Neuronal stem cell (in vitro differentiated cells): ENCODE results near the gene LBX1. TPM values are rescaled to one million over a fixed set of nuclear protein-coding genes. Genes with fewer than 3 reads are reported as not detected.

Experiments
- DNase-seq: peaks from one replicate; pipeline ENCODE4 v3.0.0-alpha.2; 2013; ENCODE audit warnings: low spot score
- H2AFZ ChIP-seq: one replicate; pipeline ENCODE4 v1.6.1; 2013; ENCODE audit warnings: mild to moderate bottlenecking, low read length, inconsistent platforms
- H2AK5ac ChIP-seq: 2 replicates; pipeline ENCODE4 v1.6.1; 2013; ENCODE audit warnings: low read depth, mild to moderate bottlenecking, inconsistent platforms, low read length, moderate library complexity, mixed read lengths
- H2BK120ac ChIP-seq: 2 replicates; pipeline ENCODE4 v1.6.1; 2013; ENCODE audit warnings: low read depth, mild to moderate bottlenecking, inconsistent platforms, low read length, moderate library complexity, mixed read lengths
- H2BK12ac ChIP-seq: one replicate; pipeline ENCODE4 v1.6.1; 2013; ENCODE audit warnings: low read length, inconsistent platforms
- H2BK15ac ChIP-seq: 2 replicates; pipeline ENCODE4 v1.6.1; 2013; ENCODE audit warnings: mild to moderate bottlenecking, low read length, inconsistent platforms, mixed read lengths
- H2BK5ac ChIP-seq: one replicate; pipeline ENCODE4 v1.6.1; 2013; ENCODE audit warnings: inconsistent platforms, mild to moderate bottlenecking, low read length, moderate library complexity
- H3K14ac ChIP-seq: one replicate; pipeline ENCODE4 v1.6.1; 2013; ENCODE audit warnings: low read length, inconsistent platforms
- H3K18ac ChIP-seq: 2 replicates; pipeline ENCODE4 v1.6.1; 2013; ENCODE audit warnings: low read length, inconsistent platforms
- H3K23ac ChIP-seq: 2 replicates; pipeline ENCODE4 v1.6.1; 2013; ENCODE audit warnings: low read depth, mild to moderate bottlenecking, mixed read lengths, low read length, inconsistent platforms; ENCODE audit not compliant: poor library complexity
- H3K27ac ChIP-seq: replicated peaks from 3 replicates; pipeline ENCODE4 v1.5.1; 2013; ENCODE audit warnings: low read length, inconsistent platforms
- H3K27me3 ChIP-seq, 3 experiments: 2 replicates each; pipeline ENCODE4 v1.6.1; 2013; ENCODE audit warnings: low read length in 3 of 3, mild to moderate bottlenecking in 2 of 3, inconsistent platforms in 1 of 3, low read depth in 1 of 3, mixed read lengths in 1 of 3, moderate library complexity in 1 of 3; ENCODE audit not compliant: control insufficient read depth in 3 of 3, insufficient read depth in 3 of 3
- H3K36me3 ChIP-seq, 2 donors: replicated peaks in 1 of 2; 2 replicates each; pipeline ENCODE4 v1.6.1; 2013; ENCODE audit warnings: low read length in 2 of 2; ENCODE audit not compliant: control insufficient read depth in 2 of 2, insufficient read depth in 2 of 2
- H3K4ac ChIP-seq: 2 replicates; pipeline ENCODE4 v1.6.1; 2013; ENCODE audit warnings: inconsistent platforms, mild to moderate bottlenecking, low read length, moderate library complexity
- H3K4me1 ChIP-seq, 2 donors: 1 replicate in 1 of 2; 2 replicates in 1 of 2; pipeline ENCODE4 v1.6.1; 2013; ENCODE audit warnings: low read length in 2 of 2, low read depth in 1 of 2; ENCODE audit not compliant: control insufficient read depth in 2 of 2, insufficient read depth in 1 of 2
- H3K4me2 ChIP-seq: one replicate; pipeline ENCODE4 v1.6.1; 2013; ENCODE audit warnings: mild to moderate bottlenecking, low read length, inconsistent platforms; ENCODE audit not compliant: insufficient read depth, poor library complexity, severe bottlenecking
- H3K4me3 ChIP-seq, 2 donors: 2 replicates each; pipeline ENCODE4 v1.5.1; 2013; ENCODE audit warnings: low read length in 2 of 2, mild to moderate bottlenecking in 2 of 2, inconsistent platforms in 1 of 2, moderate library complexity in 1 of 2
- H3K79me1 ChIP-seq: one replicate; pipeline ENCODE4 v1.6.1; 2013; ENCODE audit warnings: low read depth, mild to moderate bottlenecking, inconsistent platforms, low read length, moderate library complexity
- H3K9ac ChIP-seq: one replicate; pipeline ENCODE4 v1.6.1; 2013; ENCODE audit warnings: mild to moderate bottlenecking, low read depth, low read length, inconsistent platforms; ENCODE audit not compliant: poor library complexity
- H3K9me3 ChIP-seq, 2 donors: replicated peaks in 1 of 2; 2 replicates each; pipeline versions ENCODE3 to v1.6.1; 2013; ENCODE audit warnings: low read length in 2 of 2, mild to moderate bottlenecking in 2 of 2, inconsistent platforms in 1 of 2, low read depth in 1 of 2, mixed read lengths in 1 of 2, moderate library complexity in 1 of 2; ENCODE audit not compliant: control insufficient read depth in 2 of 2, insufficient read depth in 1 of 2
- H4K8ac ChIP-seq: one replicate; pipeline ENCODE4 v1.6.1; 2013; ENCODE audit warnings: low read depth, mild to moderate bottlenecking, inconsistent platforms, low read length, moderate library complexity
- H4K91ac ChIP-seq: one replicate; pipeline ENCODE4 v1.6.1; 2013; ENCODE audit warnings: low read length, low read depth, mild to moderate bottlenecking, inconsistent platforms; ENCODE audit not compliant: poor library complexity
- whole genome bisulfite sequencing, 2 donors: extraction: QIAGEN DNeasy Blood & Tissue Kit; methylation state at CpG; one replicate each; pipeline ENCODE4 v1.1.7; 2013; ENCODE audit warnings: missing lambda C conversion rate in 2 of 2, mixed read lengths in 1 of 2; ENCODE audit not compliant: insufficient read length in 2 of 2, insufficient replicate concordance in 1 of 2; ENCODE audit errors: extremely low coverage in 2 of 2; 5-methylcytosine and 5-hydroxymethylcytosine counted together
- polyA plus RNA-seq, 2 experiments: library from polyadenylated mRNA; stranded (reverse); fragments of 200-250 nt; gene quantifications; one replicate each; pipeline ENCODE4 v1.2.3, GENCODE V29; 2013

The LBX1 gene, protein sequence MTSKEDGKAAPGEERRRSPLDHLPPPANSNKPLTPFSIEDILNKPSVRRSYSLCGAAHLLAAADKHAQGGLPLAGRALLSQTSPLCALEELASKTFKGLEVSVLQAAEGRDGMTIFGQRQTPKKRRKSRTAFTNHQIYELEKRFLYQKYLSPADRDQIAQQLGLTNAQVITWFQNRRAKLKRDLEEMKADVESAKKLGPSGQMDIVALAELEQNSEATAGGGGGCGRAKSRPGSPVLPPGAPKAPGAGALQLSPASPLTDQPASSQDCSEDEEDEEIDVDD
- not detected for polyA plus RNA-seq (2013, experiment 1 of 2)
- polyA plus RNA-seq (2013, experiment 2 of 2): not detected

DNA sequence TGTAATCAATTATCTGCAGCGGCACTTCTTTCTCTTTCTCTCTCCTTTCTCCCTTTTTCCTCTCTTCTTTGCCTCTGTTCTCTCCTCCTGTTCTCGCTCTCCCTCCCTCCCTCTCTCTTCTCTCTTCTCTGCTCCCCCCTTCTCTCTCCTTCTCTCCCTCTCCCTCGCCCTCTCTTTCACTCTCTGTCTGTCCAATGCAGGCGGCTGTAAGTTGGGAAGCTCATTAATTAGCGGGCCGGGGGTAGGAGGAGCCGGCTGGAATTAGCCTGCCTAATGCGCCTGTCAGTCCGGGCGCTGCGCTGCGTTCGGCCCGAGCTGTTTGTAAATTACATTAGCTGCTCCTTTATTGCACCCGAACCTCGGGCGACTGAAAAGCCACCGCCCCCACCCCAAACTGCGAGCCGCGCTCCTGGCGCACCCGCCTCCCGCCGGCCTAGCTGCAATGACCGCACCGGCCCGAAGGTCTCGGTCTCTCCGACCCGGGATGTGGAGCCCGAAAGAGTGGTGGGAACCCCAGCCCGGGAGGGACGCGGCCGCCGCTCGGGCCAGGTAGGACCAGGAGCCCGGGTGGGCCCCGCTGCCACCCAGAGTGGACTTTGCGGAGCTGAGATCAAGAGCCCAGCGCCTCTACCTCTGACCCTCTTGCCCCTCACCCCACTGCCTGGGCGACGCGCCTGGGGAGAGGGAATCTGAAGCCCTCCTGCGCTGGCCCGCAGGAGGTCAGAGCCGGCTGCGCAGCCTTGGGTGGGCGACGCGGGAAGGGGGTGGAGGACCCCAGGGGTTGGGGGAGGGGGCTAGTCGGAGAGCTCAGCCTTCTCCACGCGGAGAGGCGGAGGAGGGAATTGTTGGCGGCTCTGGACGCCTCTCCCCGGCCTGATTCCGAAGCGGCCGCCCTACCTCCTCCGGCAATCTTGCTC is at the start of gene LBX1:
Gene LBX1, minus strand, starts transcription at position 198 of the 917 bp plus-strand sequence. CDS start 648 bp downstream, outside the sequence.
- WGBS, 2 donors: no CpG with 5 or more reads among the region's 63 CpGs
- DNase-seq: no peak
- peaks cover 0 to 2% of the 10 kb centered on the region in 2 donors for H3K9me3 ChIP-seq

DNA sequence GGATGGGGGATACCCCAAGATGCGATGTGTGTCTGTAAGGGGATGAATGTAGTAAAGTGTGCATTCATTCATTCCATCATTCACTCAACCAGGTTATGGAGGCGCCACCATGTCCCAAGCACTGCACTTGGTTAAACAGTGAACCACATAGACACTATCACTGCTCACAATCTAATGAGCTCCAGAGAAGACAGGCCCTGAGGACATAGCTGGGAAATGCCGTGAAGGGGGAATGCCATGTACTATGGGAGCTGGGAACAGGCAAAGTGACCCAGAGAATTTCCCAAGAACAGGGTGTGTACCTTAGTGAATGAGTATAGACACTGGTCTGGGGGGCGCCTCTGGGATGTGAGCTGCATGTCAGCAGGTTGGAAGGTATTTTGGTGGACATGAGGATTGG is 44.5 kb upstream of the LBX1 start:
- Histone ChIP-seq H4K8ac (no peak overlapping the region), H3K9me3 (no peaks in the 10 kb centered on the region), H2BK12ac (no peak overlapping the region), H3K27me3 (peaks cover 0 to 41% (median 35%) of the 10 kb centered on the region in 3 experiments), H3K79me1 (no peaks in the 10 kb centered on the region), H2BK15ac (no peak overlapping the region), H3K36me3 (no peaks in the 10 kb centered on the region), H2AFZ (no peak overlapping the region), H3K4me1 (peaks cover 0 to 8% of the 10 kb centered on the region in 2 donors), H2BK120ac (no peak overlapping the region), H4K91ac (no peak overlapping the region), H3K9ac (no peak overlapping the region), H3K23ac (no peak overlapping the region), H2BK5ac (no peak overlapping the region), H3K27ac (no peak overlapping the region), H3K4me2 (no peak overlapping the region), H3K4me3 (no peak overlapping the region), H3K4ac (no peak overlapping the region), H3K14ac (no peak overlapping the region), H3K18ac (no peak overlapping the region), H2AK5ac (no peak overlapping the region)
- DNase-seq: no peak
- WGBS, 2 donors: no CpG with 5 or more reads among the region's 4 CpGs

More for the DNA sequence above, at the start of gene LBX1:
- H3K23ac ChIP-seq: peak within 1 kb of the TSS; percentile 60
- H3K27me3 ChIP-seq: peaks cover 96 to 100% (median 100%) of the 10 kb centered on the region in 3 experiments
- H2BK120ac ChIP-seq: peak within 1 kb of the TSS; percentile 83
- H3K36me3 ChIP-seq: no peaks in the 10 kb centered on the region
- peak within 1 kb of the TSS; percentile 15 for H3K4me2 ChIP-seq
- peak within 1 kb of the TSS; percentile 16 for H2BK12ac ChIP-seq
- H3K27ac ChIP-seq: no peak within 1 kb of the TSS
- H3K4ac ChIP-seq: no peak within 1 kb of the TSS
- no peak within 1 kb of the TSS for H3K9ac ChIP-seq
- no peak within 1 kb of the TSS for H3K4me3 ChIP-seq
- no peak within 1 kb of the TSS for H4K91ac ChIP-seq
- peaks cover 2 to 12% of the 10 kb centered on the region in 2 donors for H3K4me1 ChIP-seq
- H2BK5ac ChIP-seq: peak within 1 kb of the TSS; percentile 13
- no peak within 1 kb of the TSS for H2AK5ac ChIP-seq
- peak within 1 kb of the TSS; percentile 65 for H3K18ac ChIP-seq
- H2AFZ ChIP-seq: peak within 1 kb of the TSS; percentile 56
- no peaks in the 10 kb centered on the region for H3K79me1 ChIP-seq
- peak within 1 kb of the TSS; percentile 11 for H2BK15ac ChIP-seq
- peak within 1 kb of the TSS; percentile 31 for H3K14ac ChIP-seq
- H4K8ac ChIP-seq: no peak within 1 kb of the TSS

DNA sequence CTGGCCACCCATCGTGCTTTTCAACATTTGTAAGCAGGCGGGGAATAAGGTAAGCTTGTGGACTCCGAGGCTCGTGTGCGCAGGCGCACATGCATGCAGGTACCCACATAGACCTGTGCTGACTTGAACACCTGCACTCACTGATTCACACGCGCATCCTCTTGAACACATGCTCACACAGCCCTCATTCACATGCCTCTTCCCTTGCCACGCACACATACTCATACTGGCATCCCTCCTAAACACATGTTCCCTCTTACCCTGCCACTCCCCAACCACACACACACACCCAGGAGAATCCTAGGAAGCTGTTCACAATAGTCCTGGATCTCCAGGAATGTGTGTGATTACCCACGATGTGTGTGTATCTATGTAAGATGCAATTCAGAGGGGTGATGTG is 44.1 kb upstream of the LBX1 start:
- no peak for DNase-seq
- Histone ChIP-seq H3K23ac (no peak overlapping the region), H4K8ac (no peak overlapping the region), H4K91ac (no peak overlapping the region), H3K4me2 (no peak overlapping the region), H2BK12ac (no peak overlapping the region), H3K14ac (no peak overlapping the region), H2BK120ac (no peak overlapping the region), H2BK15ac (no peak overlapping the region), H2AK5ac (no peak overlapping the region), H3K4ac (no peak overlapping the region), H3K18ac (no peak overlapping the region), H2AFZ (no peak overlapping the region), H3K79me1 (no peaks in the 10 kb centered on the region), H2BK5ac (no peak overlapping the region), H3K27me3 (peaks cover 0 to 44% (median 33%) of the 10 kb centered on the region in 3 experiments), H3K4me3 (no peak overlapping the region), H3K9ac (no peak overlapping the region), H3K36me3 (no peaks in the 10 kb centered on the region), H3K4me1 (peaks cover 0 to 8% of the 10 kb centered on the region in 2 donors), H3K9me3 (no peaks in the 10 kb centered on the region), H3K27ac (no peak overlapping the region)
- WGBS, 2 donors: no CpG with 5 or more reads among the region's 10 CpGs
